ENCODE data around the gene ZNF580. TPM values are rescaled to one million over a fixed set of nuclear protein-coding genes. Genes with fewer than 3 reads are reported as not detected.

ZNF580 gene
- total and polyA plus RNA-seq, 9 of the 15 experiments (the other 6 are each of a cell fraction or from before 2014, with no cell fraction given): 2.3 to 47.4 (median 6.0) TPM

DNA sequence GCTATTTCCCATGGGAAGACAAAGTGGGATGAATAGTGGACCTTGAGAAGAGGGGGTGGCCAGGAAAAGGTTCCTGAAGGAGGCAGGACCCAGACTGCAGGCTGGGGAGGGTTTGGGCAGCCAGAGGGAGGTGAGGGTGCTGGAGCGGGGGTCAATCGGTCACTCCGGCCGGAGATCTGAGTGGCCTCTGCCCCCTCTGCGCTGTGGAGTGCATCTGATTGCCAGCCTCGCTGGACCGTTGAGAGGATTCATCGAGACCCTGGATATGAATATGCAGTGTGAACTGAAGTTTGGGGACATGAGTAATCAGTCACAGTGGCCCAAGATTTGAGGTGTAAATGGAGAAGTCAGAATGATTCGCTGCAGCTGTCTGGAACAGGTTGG is 5.5 kb upstream of the ZNF580 start (continued):
- TF ChIP-seq TSHZ1 (CRISPR knock-in tag; IDR thresholded peaks at IDR 0.05) (no peak), NR3C1 (CRISPR knock-in tag; IDR thresholded peaks at IDR 0.05) (peak; percentile 44; the same call in 1 of the 2 replicates), SP1 (CRISPR knock-in tag; IDR thresholded peaks at IDR 0.05) (peak; percentile 2; the same call in 1 of the 2 replicates), RBM14 (IDR thresholded peaks at IDR 0.05; ENCODE audit: borderline replicate concordance, insufficient read depth, low read depth, low read length) (no peak), NR0B1 (IDR thresholded peaks at IDR 0.05; ENCODE audit: partially characterized antibody) (no peak), ZC3H4 (CRISPR knock-in tag; IDR thresholded peaks at IDR 0.05; ENCODE audit: borderline replicate concordance) (0 out of 2 replicates have a peak, but pooled peaks have one; percentile 67)
